NK-92 (cell line): ENCODE data around the gene PRKN.
"Not testable (repeated sequence)": the region's sequence is repeated elsewhere in the genome, so short reads cannot be mapped to it uniquely, and the experiment has no call there.

ENCODE experiments used
- DNase-seq: peaks from one replicate; lab custom pipeline; 2025; ENCODE audit not compliant: unreplicated experiment; lab: John Stamatoyannopoulos, UW

Gene PRKN

DNA sequence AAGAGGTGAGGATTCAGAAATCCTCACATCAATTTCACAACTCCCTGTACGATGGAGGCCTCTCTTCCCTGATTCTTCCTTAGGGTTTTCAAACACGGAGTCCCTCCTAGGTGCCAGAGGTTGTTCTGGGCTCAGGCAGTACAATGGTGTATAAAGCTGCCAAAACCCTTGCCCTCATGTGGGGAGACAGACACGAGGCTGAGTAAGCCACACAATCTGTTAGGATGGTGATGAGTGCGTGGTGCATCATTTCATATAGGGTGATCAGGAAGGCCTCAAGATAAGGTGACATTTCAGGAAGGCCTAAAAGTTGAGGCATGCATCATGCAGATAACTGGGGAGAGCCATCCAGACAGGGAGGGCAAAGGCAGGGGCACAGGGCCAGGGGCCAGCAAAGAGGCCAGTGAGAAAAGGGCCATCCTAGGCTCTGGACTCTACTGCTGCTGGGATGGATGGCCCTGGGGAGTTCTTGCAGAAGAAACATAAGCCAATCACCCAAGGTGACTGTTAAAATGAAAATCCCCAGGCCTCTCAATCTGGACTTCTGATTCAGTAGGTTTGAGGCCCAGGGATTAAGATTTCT is 186.5 kb downstream of the PRKN start:
- DNase-seq: no peak

DNA sequence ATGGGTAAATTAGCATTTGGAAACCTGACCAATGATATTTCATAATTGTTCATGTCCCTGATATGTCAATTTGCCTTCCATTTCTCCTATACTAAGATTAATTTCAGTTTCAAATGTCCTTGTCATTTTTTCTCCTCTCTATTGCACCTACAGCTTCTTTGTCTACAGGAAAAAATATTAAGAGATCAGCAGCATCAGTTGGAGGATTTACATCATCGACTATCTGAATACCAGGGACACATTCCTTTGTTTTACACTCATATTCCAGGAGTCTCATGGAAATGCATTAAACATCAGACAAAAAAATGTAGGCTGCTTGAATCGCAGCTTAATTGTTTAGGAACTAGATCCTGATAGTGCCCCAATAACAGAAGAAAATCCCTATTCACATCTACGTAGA is 188.2 kb downstream of the PRKN start:
- no peak for DNase-seq

- no peak for DNase-seq
These were observed 188.9 kb downstream of the PRKN start for GRCh38 chr6:162538643-162539064.

DNA sequence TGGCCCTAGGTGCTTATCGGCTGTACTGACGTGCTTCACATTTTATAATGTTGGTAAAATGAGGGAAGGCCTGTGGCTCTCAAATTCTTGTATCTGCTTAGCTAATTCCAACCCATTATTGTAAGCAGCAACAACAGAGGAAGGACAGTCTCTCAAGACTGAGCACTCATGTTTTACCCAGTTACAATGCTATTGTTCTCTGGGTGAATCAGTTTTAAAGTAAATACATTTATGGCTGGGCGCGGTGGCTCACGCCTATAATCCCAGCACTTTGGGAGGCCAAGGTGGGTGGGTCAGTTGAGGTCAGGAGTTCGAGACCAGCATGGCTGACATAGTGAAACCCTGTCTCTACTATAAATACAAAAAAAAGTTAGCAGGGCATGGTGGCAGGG is 194.6 kb downstream of the PRKN start:
- no peak for DNase-seq

DNA sequence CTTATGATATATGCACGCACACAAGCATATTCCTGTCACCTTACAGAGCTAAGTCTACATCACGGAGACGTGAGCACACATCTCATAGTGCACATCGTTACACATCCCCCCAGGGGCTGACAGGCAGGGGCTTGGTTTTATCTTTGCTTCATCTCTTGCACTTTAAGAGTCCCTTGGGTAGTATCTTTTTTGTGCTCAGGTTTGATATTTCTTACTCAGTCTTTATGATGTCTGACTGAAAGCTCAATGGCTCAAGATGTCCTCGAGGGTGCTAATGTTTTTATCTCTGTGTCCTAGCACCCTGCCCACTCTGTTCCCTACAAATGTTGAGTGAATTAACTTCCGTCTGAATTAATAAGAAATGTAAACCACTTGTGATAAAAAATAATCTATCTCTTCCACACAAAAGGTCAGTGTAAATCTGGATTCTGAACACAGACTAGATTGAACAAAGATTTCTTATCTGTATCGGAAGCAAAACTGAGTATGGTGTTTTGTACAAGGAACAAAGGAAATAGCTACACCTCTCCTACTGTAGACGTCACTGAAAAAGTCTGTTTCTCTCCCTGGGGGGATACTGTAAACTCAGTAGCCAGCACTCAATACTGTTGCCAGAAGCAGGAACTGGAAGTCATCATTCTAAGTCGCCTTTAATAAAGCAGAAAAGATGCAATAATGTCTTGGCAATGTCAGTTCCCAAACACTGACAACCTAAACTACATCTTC is 195.1 kb downstream of the PRKN start:
- DNase-seq: no peak

DNA sequence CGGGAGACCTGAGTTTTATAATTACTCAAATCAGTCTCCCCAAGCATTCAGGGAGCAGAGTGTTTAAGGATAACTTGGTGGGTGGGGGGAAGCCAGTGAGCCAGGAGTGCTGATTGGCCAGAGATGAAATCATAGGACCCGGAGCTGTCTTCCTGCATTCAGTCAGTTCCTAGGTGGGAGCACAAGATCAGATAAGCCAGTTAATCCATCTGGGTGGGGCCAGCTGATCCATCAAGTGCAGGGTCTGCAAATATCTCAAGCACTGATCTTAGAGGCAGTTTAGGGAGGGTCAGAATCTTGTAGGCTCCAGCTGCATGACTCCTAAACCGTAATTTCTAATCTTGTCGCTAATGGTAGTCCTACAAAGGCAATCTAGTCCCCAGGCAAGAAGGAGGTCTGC is 196.2 kb downstream of the PRKN start:
- not testable (repeated sequence) for DNase-seq

DNA sequence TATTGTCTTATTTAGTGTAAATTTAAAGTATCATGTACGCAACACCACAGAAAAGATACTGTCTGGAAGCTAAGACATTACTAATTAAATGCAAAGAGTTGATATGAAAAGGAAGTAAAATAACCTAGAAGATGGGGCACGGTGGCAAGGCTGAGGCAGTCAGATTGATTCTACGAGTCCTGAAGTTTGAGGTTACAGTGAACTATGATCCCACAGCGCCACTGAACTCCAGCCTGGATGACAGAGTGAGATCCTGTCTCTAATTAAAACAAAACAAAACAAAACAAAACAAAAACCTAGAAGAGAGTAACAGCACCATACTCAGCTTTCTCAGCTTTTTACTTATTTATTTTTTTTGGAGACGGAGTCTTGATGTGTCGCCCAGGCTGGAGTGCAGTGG is 199.0 kb downstream of the PRKN start:
- DNase-seq: no peak

- DNase-seq: no peak
These were observed 200.6 kb downstream of the PRKN start for GRCh38 chr6:162526960-162527359.

- DNase-seq: no peak
These were observed 202.4 kb downstream of the PRKN start for GRCh38 chr6:162525181-162525580.

DNA sequence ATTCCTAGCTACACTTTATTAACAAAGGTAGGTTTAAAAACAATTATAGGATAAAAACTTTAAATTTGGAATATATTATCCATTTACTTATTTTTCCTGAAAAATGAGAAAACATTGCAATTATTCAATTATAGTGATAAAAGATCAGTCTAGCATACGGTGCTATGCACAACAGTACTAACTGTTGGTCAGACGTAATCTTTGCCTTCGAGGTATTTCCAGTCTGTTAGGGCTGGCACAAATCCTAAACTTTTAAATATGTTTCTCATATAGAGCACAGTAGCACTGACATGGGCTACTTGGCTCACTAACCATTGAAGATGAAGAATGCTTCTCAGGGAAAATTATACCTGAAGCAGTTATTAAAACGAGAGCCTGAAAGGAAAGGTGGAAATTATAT is 214.8 kb downstream of the PRKN start:
- DNase-seq: no peak

- DNase-seq: no peak
These were observed 230.2 kb downstream of the PRKN start for GRCh38 chr6:162497389-162497788.

- DNase-seq: no peak
These were observed 233.6 kb downstream of the PRKN start for GRCh38 chr6:162493917-162494316.

- no peak for DNase-seq
These were observed 235.9 kb downstream of the PRKN start for GRCh38 chr6:162491637-162492036.

GRCh38 chr6:162489101-162489976 is 238.2 kb downstream of the PRKN start:
- no peak for DNase-seq

GRCh38 chr6:162488444-162488843 is 239.1 kb downstream of the PRKN start:
- DNase-seq: no peak

DNA sequence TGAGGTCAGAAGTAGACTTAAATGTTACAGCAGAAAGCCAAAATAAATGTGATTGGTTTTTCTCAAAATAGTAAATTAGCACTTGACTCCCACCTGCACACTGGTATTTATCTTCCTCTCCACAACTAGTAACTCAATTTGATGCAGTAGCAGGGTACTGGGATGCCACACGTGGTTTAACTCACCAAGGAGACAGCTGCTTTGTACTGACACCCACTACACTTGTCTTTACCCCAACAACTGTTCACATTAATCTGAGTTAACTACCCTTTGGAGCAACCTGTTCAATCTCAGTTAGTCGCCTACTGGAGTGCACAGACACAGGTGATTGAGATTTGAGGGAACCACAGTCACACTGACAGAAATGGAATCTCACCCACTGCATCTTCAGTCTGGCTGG is 242.1 kb downstream of the PRKN start:
- no peak for DNase-seq

GRCh38 chr6:162481938-162482337 is 245.6 kb downstream of the PRKN start:
- DNase-seq: no peak

DNA sequence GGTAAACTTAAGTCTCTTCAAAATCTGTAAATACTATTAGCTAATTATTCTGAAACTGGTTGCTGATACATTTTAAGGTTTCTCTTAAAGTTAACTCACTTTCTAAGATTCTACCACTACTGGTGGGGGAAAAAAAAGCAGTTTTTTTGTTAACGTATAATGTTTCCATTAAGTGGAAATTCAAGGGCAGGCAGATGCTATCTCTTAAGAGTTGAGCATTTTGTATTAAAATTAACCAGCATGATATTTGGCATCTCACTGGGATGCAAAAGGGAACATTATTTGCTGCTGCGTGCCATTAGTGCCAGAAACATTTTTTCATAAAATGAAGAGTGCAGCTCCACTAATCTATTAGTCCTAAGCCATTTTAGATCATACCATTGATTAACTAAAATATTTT is 246.2 kb downstream of the PRKN start:
- no peak for DNase-seq

GRCh38 chr6:162478192-162478671 is 249.3 kb downstream of the PRKN start:
- DNase-seq: no peak

DNA sequence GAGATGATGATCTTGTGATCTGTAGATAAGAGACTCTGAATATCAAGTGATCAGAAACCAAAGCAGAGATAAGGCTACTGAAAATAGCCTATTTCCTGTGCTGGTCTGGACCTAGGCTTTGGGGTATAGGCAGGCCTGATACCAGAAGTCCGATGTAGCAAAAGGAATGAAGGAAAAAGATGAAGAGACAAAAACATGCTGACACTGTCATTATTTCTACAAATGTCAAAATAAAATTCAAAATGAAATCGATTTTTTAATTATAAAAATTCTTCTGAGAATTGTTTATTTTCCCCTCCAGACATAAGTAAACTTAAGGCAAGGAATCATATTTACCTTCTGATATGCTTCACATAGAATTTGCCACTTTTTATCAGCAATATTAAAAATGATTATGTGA is 252.8 kb downstream of the PRKN start:
- DNase-seq: no peak

DNA sequence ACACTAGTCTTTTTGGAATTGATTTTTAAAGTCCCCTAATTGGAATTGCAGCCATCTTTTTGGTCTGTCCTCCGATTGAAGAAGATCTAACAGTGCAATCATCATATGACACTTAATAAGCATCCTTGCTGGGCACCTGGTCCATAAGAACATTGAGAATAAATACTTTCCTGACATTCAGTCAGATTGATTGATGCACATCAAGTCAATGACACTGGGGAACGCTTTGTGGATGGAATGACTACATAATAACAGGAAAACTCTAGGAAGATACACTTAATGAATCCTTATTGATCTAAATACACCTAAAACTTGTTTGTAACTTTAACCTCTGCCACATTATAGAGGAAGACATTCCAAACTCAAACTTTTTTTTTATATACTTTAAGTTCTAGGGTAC is 255.7 kb downstream of the PRKN start:
- no peak for DNase-seq

DNA sequence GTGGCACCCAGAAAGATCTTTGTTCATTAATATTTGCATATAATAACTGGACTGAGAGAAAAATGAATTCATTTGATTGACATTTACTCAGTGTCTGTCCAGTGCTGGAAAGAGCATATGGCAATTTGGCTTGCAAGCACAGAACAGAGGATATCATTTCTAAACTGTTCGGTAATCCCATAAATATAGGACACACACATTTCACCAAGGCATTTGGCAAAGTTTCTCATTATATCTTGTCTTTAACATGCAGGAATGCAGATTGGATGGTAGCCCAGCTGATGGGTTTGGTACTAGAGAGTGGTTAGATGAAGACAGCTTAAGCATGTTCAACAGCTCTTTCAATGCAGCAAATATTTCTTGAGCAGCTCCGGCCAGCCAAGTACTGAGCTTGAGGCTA is 259.2 kb downstream of the PRKN start:
- no peak for DNase-seq
